PC-9 (cell line): ENCODE data around the gene ZFAND3.

ENCODE experiments used
- CTCF ChIP-seq: fragments of 200-600 bp; sonication (generic); conservative IDR thresholded peaks from 2 replicates; pipeline ENCODE4 v1.6.1; 2017; ENCODE audit warnings: mixed run types, antibody characterized with exemption, mild to moderate bottlenecking, moderate library complexity
- EZH2 ChIP-seq: fragments of 200-600 bp; sonication (generic); IDR thresholded peaks from 2 replicates; pipeline ENCODE4 v1.8.0; 2017; ENCODE audit warnings: antibody characterized with exemption, low read depth

GRCh38 chr6:38045701-38046305, 226.3 kb downstream of the ZFAND3 start:
- TF ChIP-seq CTCF (no peak), EZH2 (no peak)
